ENCODE results near the gene PER1.

PER1 gene, protein sequence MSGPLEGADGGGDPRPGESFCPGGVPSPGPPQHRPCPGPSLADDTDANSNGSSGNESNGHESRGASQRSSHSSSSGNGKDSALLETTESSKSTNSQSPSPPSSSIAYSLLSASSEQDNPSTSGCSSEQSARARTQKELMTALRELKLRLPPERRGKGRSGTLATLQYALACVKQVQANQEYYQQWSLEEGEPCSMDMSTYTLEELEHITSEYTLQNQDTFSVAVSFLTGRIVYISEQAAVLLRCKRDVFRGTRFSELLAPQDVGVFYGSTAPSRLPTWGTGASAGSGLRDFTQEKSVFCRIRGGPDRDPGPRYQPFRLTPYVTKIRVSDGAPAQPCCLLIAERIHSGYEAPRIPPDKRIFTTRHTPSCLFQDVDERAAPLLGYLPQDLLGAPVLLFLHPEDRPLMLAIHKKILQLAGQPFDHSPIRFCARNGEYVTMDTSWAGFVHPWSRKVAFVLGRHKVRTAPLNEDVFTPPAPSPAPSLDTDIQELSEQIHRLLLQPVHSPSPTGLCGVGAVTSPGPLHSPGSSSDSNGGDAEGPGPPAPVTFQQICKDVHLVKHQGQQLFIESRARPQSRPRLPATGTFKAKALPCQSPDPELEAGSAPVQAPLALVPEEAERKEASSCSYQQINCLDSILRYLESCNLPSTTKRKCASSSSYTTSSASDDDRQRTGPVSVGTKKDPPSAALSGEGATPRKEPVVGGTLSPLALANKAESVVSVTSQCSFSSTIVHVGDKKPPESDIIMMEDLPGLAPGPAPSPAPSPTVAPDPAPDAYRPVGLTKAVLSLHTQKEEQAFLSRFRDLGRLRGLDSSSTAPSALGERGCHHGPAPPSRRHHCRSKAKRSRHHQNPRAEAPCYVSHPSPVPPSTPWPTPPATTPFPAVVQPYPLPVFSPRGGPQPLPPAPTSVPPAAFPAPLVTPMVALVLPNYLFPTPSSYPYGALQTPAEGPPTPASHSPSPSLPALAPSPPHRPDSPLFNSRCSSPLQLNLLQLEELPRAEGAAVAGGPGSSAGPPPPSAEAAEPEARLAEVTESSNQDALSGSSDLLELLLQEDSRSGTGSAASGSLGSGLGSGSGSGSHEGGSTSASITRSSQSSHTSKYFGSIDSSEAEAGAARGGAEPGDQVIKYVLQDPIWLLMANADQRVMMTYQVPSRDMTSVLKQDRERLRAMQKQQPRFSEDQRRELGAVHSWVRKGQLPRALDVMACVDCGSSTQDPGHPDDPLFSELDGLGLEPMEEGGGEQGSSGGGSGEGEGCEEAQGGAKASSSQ (N-terminal part only)

GRCh38 chr17:8152112-8152775 is at the start of gene PER1:
TSS of gene PER1 (minus strand) at chr17:8152404. CDS start at chr17:8150706, 1,698 bp downstream.
- FAIRE-seq, result peak; percentile 91
- DNase-seq (ENCODE audit: extremely low spot score, insufficient read length, low read depth), result no peak

DNA sequence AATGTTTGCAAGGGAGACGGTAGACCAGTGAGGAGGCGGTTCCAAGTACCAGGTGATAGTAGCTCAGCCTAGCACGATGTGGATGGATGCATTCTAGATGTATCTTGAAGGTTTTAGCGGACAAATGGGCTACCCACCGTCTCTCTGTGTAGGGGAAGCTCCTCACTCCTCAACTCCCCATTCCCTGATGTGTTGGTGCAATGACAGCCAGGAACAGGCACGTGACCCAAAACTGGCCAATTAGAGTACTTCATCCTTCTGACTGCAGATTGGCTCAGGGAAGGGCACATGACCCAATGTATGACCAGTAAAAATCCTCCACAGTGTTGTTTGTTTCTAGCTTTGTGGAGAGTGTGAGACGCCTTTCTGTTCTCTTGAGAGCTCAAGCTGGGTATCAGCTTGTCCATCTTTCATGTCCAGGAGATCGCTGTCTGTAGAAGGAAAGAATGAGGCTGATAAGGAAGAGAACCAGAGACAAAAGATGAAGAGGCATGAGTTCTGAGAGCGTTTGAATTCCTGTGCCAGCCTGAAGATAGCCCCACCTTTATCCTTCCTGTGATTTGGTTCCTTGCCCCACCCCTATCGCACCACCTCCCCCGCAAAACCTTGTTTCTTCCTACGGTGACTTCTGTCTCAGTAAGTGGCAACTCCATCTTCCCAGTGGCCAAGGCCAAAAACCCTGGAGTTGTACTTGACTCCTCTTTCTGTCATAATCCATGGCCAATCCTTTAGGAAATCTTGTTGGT is 40.0 kb upstream of the PER1 start:
- no peak for DNase-seq (ENCODE audit: extremely low spot score, insufficient read length, low read depth)
- FAIRE-seq, result peak; percentile 93

GRCh38 chr17:8190506-8190905 is 38.3 kb upstream of the PER1 start:
- DNase-seq (ENCODE audit: extremely low spot score, insufficient read length, low read depth) (no peak), FAIRE-seq (no peak)

DNA sequence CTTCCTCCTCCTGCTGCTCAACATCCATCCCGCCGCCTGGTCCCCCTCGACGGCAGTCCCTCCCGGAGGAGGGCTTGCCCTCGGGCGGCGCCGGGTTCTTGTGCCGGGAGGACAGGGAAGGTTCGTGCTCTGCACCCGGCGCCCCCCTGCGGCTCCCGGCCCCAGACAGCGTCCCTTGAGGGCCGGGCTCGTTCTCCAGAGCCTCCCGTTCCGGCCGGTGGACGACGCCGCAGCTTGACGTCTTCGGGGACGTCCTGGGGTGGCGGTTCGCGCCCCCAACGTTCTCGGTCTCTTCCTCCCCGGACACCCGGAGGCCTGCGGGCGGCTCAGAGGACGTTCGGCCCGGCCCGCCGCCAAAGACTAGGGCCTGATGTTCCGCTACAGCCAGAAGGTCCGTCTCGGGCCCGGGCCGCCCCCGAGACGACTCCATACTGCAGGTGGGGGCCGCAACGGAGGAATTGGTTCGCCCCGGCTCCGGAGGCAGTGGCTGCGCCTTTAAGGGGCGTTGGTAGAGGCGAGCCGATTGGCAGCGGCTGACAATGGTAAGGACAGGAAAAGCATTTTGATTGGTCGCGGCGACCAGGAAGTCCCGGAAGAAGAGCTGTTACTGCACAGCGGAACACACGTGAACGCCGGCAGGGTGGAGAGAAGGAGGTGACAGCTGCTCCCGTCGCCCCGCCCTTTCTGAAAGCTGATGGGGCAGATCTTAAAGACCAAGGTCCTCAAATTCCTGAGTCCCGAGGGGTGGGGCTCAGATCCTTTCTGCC is 37.7 kb upstream of the PER1 start, which contains the start of gene BORCS6:
TSS of gene BORCS6 (minus strand) at position 470 of the 767 bp plus-strand sequence. CDS start at position 430, 40 bp downstream.
- no peak for DNase-seq (ENCODE audit: extremely low spot score, insufficient read length, low read depth)
- peak; percentile 94 for FAIRE-seq

DNA sequence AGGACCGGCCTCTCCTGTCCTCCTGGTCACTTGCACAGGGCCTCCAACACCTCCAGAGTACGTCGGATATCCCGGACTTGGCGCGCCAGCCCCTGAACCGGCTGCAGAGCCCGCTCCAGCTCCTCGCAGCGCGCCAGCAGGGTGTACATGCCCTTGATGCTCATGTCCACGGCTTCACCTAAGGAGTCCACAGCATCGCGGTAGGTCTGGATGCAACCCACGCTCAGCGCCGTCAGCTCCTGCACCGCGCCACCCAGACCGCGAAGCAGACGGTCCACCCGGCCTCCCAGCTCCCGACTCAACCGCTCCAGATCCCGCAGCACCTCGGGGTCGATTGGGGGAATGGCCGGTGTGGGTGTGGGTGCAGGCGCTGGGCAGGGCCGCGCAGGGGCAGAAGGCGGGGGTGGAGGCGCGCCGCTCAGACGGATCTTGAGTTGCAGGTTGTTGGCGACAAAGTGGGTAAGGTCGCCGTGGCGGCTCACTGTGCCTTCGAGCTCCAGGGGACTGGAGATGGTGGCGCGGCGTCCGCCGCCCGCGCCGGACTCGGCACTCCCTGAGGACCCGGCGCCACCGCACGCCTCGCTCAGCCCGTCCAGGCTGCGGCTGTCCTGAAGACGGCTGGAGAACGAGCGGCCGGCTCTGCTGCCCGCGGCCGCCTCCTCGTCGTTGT is 37.0 kb upstream of the PER1 start:
- DNase-seq (ENCODE audit: extremely low spot score, insufficient read length, low read depth) (no peak), FAIRE-seq (no peak)

DNA sequence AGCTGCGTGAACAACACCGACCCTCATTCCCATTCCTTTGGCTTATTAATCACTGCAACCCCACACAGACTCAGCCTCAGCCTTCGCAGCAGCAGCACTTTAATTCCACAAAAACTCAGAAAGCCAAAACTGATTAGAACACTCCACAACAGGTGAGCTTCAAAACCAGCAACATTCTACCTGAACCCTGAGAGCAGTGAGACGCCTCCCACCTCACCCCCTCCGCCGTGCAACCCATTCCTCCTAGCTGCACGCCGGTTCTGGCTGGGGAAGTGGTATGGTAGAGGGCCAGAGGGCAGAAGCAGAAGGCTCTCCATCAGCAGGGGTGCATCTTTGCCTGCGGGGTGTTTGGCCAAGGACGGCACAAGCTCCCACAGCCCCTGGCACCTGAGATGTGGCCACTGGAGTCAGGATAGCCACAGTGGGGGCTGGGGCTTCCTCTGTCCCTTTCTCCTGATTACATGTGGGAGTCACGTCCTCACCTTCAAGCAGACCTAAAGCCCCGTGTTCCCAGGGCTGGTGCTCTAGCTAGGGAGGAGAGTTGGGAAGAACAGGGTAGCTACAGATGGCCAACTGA is 36.1 kb upstream of the PER1 start:
- DNase-seq (ENCODE audit: extremely low spot score, insufficient read length, low read depth), result no peak
- no peak for FAIRE-seq

- no peak for DNase-seq (ENCODE audit: extremely low spot score, insufficient read length, low read depth)
- peak; percentile 93 for FAIRE-seq
Measured at GRCh38 chr17:8187517-8188262, 35.5 kb upstream of the PER1 start.

- no peak for DNase-seq (ENCODE audit: extremely low spot score, insufficient read length, low read depth)
- FAIRE-seq, result no peak
Measured at GRCh38 chr17:8186787-8187516, 34.7 kb upstream of the PER1 start.

DNA sequence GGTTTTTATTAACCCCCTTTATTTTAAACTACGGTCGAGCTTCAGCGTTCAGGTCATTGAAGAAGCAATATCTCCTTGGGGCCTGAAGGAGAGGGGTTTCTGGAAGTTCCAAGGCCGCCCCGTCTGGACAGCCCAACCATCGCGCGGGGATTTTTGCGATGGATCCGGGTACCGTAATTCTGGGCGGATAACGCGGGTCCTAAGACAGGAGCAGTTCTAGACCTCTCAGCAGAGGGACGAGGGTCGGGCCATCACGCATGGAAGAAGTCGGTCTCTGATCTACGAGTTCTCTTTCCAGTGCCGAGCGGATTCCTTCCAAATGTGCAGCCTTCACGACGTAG is 34.2 kb upstream of the PER1 start:
- DNase-seq (ENCODE audit: extremely low spot score, insufficient read length, low read depth) (no peak), FAIRE-seq (no peak)

GRCh38 chr17:8185582-8186445 is 33.6 kb upstream of the PER1 start:
- FAIRE-seq, result peak; percentile 78
- no peak for DNase-seq (ENCODE audit: extremely low spot score, insufficient read length, low read depth)

- DNase-seq (ENCODE audit: extremely low spot score, insufficient read length, low read depth) (no peak), FAIRE-seq (no peak)
Measured at GRCh38 chr17:8176998-8177731, 25.0 kb upstream of the PER1 start.

DNA sequence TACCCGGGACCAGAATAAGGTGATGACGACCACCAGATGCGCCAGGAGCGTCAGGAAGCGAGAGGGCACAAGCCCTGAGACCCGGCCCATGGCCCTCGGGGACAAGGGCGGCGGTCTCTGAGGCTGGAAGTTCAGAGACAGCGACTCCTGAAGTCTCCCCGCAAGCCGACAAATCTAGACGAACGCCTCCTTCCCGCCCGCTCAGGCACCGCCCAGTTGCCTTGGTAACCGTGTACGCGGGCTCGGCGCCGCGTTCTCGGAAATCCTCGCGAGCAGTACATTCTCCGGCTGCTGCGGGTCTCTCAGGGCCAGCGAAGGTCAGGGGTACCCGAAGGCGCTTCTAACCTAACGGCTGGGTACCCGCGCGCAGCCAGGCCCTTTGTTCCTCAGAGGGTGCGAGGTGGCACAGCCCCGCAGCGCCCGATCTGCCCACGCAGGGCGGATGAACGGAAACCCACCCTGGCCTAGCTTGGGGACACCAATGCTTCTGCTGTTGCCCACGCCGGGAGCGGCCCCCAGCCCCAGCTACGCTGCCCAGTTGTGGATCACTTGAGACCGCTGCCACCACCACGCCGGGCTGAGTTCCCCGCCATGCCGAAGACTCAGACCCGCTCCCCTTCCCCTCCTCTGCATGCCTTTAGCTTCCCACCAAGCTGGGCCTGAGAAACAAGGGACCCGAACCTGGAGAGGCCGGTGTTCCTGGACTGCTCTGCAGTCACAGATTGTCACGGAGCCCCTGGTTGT is 24.2 kb upstream of the PER1 start, which contains the start of gene TMEM107:
TSS of gene TMEM107 (minus strand) at position 184 of the 744 bp plus-strand sequence. CDS start at position 90, 94 bp downstream.
- DNase-seq (ENCODE audit: extremely low spot score, insufficient read length, low read depth) (no peak), FAIRE-seq (peak; percentile 84)

DNA sequence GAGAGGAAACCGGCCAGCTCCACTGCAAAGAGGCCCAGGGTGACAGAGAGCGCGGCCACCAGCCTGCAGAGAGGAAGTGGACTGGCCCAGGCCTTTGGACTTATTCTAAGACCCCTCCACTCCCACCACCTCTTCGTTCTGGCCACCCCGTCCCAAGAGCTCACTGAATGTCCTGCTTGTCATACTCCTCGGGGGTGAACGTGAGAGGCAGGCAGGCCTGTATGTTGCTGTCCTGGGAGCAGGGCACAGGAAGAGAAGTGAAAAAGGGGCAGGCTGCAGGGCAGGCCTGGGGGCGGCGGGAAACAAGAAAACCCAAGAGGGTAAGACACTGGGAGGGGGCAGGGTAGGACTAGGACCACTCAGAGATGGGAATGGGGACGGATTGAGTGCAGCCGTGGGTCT is 23.6 kb upstream of the PER1 start:
- FAIRE-seq (no peak), DNase-seq (ENCODE audit: extremely low spot score, insufficient read length, low read depth) (no peak)

DNA sequence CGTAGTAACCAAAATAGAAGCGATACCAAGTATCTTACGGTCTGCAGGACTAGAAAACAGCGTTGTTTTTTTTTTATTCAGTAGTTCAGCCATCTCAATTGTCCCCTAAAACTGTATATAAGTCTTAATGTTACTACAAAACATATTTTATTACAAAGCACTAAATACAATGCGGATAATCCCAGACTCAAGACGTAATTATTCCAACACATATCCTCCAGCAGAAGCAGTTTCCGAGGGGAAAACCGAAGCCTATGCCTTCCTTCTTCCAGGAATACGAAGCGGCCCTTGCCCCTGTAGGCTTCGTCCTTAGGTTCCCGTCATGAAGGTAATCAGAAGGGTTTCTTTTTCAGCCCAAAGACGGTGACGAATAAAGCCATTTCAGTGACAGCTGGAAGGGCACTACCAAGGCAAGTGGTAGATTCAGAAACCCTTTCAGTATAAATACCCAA is 21.7 kb upstream of the PER1 start:
- DNase-seq (ENCODE audit: extremely low spot score, insufficient read length, low read depth) (no peak), FAIRE-seq (no peak)

All from GM18507 (cell line).